Upper lobe of right lung (tissue), 1 donor: ENCODE data around the gene SKA2. TPM values are rescaled to one million over a fixed set of nuclear protein-coding genes. Genes with fewer than 3 reads are reported as not detected.

Experiments used
- ATAC-seq: fragments of 200-7000 bp; cut with Tn5 transposase; one replicate; pipeline ENCODE4 v1.9.1; 2020; ENCODE audit warnings: mild to moderate bottlenecking, moderate library complexity
- DNase-seq: peaks from one replicate; pipeline ENCODE4 v3.0.0-alpha.2; 2020
- H3K27ac ChIP-seq: fragments of 200-600 bp; one replicate; pipeline ENCODE4 v1.8.0; 2022
- H3K27me3 ChIP-seq: fragments of 200-600 bp; one replicate; pipeline ENCODE4 v1.8.0; 2022; ENCODE audit warnings: mild to moderate bottlenecking
- H3K36me3 ChIP-seq: fragments of 200-600 bp; one replicate; pipeline ENCODE4 v1.8.0; 2022
- H3K4me1 ChIP-seq: fragments of 200-600 bp; one replicate; pipeline ENCODE4 v1.8.0; 2022
- H3K4me3 ChIP-seq: fragments of 200-600 bp; one replicate; pipeline ENCODE4 v1.8.0; 2022; ENCODE audit warnings: mild to moderate bottlenecking
- H3K9me3 ChIP-seq: fragments of 200-600 bp; one replicate; pipeline ENCODE4 v1.8.0; 2022
- intact Hi-C: fragments of 100-400 bp; cut with DNase I; formaldehyde crosslinking; loops from one replicate; pipeline ENCODE4 v1.11.0; 2022
- long read RNA-seq: library from polyadenylated mRNA; unstranded; transcript quantifications from one replicate; pipeline ENCODE4 v2.0.0, GENCODE V29; 2021
- total RNA-seq: library from RNA; stranded (reverse); fragmentation: NEBNext Ultra II Directional; extraction: Animal tissue kit (Norgen Biotek cat#: 25700); gene quantifications from one replicate; pipeline ENCODE4 v1.2.1, GENCODE V29; 2021
- TF ChIP-seq, protein P1 (sequence below): fragments of 200-600 bp; IDR thresholded peaks from one replicate; pipeline ENCODE4 v1.8.0; 2022; ENCODE audit warnings: antibody characterized with exemption
- donor health status: DM: no; HTN: yes; CAD: no; lungs with severe emphysema.

The SKA2 gene, protein sequence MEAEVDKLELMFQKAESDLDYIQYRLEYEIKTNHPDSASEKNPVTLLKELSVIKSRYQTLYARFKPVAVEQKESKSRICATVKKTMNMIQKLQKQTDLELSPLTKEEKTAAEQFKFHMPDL
- total RNA-seq, result 21.3 TPM
- long read RNA-seq, transcript SKA2-201 (4 exons, 2,798 nt), result major isoform, 6 of 11 reads
- long read RNA-seq, partial matches to known transcripts, result 0 of 11 reads
- long read RNA-seq, other reads (novel, unspliced or antisense), result 0 of 11 reads

- Histone ChIP-seq H3K27me3 (no peaks in the 10 kb centered on the region), H3K4me1 (peaks cover 5% of the 10 kb centered on the region), H3K4me3 (peak within 1 kb of the TSS; percentile 69), H3K27ac (peak within 1 kb of the TSS; percentile 85), H3K9me3 (no peaks in the 10 kb centered on the region), H3K36me3 (no peaks in the 10 kb centered on the region)
- intact Hi-C loops, result no loop called here
- DNase-seq, result peak; percentile 97
- ATAC-seq, result peak; percentile 97
- TF ChIP-seq, protein P1, sequence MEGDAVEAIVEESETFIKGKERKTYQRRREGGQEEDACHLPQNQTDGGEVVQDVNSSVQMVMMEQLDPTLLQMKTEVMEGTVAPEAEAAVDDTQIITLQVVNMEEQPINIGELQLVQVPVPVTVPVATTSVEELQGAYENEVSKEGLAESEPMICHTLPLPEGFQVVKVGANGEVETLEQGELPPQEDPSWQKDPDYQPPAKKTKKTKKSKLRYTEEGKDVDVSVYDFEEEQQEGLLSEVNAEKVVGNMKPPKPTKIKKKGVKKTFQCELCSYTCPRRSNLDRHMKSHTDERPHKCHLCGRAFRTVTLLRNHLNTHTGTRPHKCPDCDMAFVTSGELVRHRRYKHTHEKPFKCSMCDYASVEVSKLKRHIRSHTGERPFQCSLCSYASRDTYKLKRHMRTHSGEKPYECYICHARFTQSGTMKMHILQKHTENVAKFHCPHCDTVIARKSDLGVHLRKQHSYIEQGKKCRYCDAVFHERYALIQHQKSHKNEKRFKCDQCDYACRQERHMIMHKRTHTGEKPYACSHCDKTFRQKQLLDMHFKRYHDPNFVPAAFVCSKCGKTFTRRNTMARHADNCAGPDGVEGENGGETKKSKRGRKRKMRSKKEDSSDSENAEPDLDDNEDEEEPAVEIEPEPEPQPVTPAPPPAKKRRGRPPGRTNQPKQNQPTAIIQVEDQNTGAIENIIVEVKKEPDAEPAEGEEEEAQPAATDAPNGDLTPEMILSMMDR, result no peak
Measured at GRCh38 chr17:59154721-59155438, at the start of gene SKA2. TSS of gene SKA2 (minus strand) at chr17:59155186. CDS start at chr17:59155163, 23 bp downstream.

DNA sequence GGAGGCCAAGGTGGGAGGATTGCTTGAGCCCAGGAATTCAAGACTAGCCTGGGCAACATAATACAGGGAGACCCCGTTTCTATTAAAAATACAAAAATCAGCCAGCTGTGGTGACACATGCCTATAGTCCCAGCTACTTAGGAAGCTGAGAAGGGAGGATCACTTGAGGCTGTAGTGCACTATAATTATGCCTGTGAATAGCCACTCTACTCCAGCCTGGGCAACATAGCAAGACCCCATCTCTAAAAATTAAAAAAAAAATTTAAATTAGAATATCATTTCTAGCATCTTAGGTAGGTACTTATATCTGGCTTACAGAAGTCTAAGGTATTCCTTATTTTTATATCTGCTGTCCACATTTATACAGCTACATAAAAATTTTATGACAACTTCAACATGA, 47.3 kb upstream of the SKA2 start:
- TF ChIP-seq, protein P1, result no peak
- ATAC-seq (no peak), DNase-seq (no peak)
- Histone ChIP-seq H3K4me1 (no peaks in the 10 kb centered on the region), H3K27me3 (no peaks in the 10 kb centered on the region), H3K27ac (no peak overlapping the region), H3K4me3 (no peak overlapping the region), H3K36me3 (no peaks in the 10 kb centered on the region), H3K9me3 (no peaks in the 10 kb centered on the region)
- intact Hi-C loops, result no loop called here

DNA sequence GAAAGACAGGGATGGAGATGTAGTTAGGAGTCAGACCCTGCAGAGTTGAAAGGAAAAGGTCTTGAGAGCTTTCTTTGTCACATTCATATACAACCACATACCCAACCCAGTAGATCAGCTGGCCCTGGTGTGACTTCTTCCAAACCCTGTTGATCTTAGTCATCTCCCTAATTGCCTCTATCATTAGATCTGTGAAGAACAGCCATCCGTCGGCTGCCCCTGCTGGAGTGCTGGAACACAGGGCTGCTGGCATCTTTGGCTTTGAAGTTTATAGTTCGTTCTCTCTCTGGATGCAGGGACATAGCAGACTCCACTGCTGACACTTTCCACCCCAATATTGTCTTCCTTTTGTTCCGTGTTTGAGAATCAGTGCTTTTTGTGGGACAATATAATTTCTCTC, 44.4 kb upstream of the SKA2 start:
- DNase-seq, result no peak
- H3K9me3 ChIP-seq, result no peaks in the 10 kb centered on the region
- no peaks in the 10 kb centered on the region for H3K4me1 ChIP-seq
- TF ChIP-seq, protein P1, result no peak
- no peak for ATAC-seq
- H3K4me3 ChIP-seq, result no peak overlapping the region
- no peaks in the 10 kb centered on the region for H3K27me3 ChIP-seq
- no peak overlapping the region for H3K27ac ChIP-seq
- no peaks in the 10 kb centered on the region for H3K36me3 ChIP-seq
- intact Hi-C loops, result no loop called here

- no peaks in the 10 kb centered on the region for H3K9me3 ChIP-seq
- no peak for DNase-seq
- no peaks in the 10 kb centered on the region for H3K27me3 ChIP-seq
- H3K4me3 ChIP-seq, result no peak overlapping the region
- no peak for ATAC-seq
- H3K4me1 ChIP-seq, result no peaks in the 10 kb centered on the region
- H3K27ac ChIP-seq, result no peak overlapping the region
- no peaks in the 10 kb centered on the region for H3K36me3 ChIP-seq
- TF ChIP-seq, protein P1, result no peak
- intact Hi-C loops, result no loop called here
Measured at GRCh38 chr17:59193336-59193862, 38.4 kb upstream of the SKA2 start.

GRCh38 chr17:59190806-59191205, 35.8 kb upstream of the SKA2 start:
- H3K27me3 ChIP-seq, result no peaks in the 10 kb centered on the region
- no peak overlapping the region for H3K4me3 ChIP-seq
- no peak for DNase-seq
- intact Hi-C loops, result no loop called here
- no peaks in the 10 kb centered on the region for H3K4me1 ChIP-seq
- H3K36me3 ChIP-seq, result no peaks in the 10 kb centered on the region
- TF ChIP-seq, protein P1, result no peak
- H3K27ac ChIP-seq, result no peak overlapping the region
- ATAC-seq, result no peak
- H3K9me3 ChIP-seq, result no peaks in the 10 kb centered on the region
